HG03342 (cell line): ENCODE results near the gene RCAN1.

Experiments used
- ATAC-seq: cut with Tn5 transposase; IDR thresholded peaks from one replicate; pipeline ENCODE4 v1.9.1; 2021; ENCODE audit warnings: mild to moderate bottlenecking, moderate library complexity; ENCODE audit not compliant: unreplicated experiment

Gene RCAN1

GRCh38 chr21:34602061-34602460, 12.9 kb downstream of the RCAN1 start:
- ATAC-seq, result no peak

DNA sequence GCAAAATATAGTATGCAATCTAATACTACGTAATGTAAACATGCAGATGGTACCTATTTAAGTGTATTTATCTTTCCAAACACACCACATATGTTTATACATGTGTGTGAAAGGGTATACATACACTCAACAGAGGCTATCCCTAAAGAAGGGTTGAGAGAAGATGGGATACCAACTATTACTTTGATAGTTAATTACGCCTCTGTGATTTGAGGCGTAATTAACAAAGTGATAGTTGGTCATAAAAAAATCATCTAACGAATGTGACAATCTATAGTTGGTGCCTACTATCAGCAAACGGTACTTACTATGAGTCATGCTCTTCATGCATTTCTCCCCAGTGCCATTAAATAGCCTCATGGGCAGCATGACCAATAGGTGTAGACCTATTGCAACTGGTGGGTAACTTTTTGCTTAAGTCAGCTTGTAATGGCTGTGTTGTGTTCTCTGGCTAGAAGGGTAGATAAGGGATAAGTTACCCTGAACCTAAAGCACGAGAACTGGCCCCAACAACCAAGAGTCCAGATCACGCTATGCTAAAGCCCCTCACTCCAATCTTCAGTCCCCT, 15.3 kb downstream of the RCAN1 start:
- ATAC-seq, result no peak

GRCh38 chr21:34598931-34599400, 15.9 kb downstream of the RCAN1 start:
- ATAC-seq, result no peak

DNA sequence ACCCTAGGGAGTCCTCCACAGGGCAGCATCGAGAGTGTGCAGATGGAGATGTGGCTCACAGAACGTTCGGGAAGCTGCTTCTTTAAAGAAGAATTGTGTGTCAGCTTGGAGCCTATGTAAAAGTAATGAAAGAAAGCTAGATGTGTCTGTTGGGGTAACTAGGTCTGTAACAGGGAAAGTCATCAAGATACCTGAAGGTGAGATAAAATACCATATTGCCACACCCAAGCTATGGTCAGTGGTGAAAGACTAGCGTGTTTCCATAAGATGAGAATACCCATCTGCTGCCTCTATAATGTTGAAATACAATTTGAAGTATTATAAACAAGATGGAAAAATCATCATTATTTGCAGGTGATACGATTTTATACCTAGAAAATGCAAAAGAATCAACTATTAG, 17.5 kb downstream of the RCAN1 start:
- ATAC-seq, result no peak

DNA sequence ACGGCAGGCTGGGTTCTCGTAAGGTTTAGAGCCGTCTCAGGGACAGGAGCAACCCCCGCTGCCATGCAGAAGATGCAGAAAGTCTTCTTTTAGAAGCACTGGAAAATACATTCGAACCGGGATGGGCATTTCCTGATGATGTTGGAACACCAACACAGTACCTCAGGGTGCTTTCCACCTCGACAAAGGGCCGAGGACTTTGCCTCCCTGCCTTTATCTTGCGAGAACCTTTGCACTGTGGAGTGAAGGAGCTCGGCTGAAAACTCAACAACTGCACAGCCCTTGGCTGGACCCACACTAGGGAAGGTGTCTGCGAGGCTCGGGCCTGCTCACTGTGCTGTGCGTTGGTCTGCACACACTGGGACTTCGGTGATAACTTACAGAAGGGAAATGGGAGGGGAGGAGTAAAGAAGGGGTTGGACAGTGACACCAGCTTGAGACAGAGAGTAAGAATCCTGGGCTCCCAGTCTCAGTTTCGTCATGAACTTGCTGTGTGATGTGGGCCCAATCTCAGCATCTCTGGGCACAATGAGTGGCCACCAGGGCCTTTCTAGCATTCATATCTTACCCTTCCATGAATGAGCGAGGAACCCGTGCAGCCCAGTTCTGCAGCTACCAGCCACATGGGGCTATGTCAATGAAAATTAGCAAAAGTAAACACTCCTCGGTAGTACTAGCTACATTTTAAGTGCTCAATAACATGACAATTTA, 18.2 kb downstream of the RCAN1 start:
- no peak for ATAC-seq

DNA sequence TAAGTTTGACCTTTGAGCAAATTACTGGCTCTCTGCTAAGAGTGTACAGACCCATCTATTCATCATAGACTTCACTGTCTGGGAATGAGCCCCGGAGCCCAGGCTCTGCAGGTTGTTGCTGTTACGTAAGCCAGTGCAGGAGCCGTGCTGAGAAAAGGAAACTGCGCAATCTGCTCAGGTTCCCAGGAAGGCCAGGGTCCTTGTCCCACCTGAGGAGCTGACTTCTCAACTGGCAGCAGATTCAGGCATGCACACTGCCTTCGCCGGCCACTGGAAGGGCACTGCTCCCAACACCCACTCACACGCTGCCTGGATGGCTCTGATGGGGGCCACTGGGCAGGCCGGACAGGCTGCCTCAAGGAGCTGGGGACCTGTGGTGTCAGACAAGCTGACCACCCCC, 19.5 kb downstream of the RCAN1 start:
- no peak for ATAC-seq

DNA sequence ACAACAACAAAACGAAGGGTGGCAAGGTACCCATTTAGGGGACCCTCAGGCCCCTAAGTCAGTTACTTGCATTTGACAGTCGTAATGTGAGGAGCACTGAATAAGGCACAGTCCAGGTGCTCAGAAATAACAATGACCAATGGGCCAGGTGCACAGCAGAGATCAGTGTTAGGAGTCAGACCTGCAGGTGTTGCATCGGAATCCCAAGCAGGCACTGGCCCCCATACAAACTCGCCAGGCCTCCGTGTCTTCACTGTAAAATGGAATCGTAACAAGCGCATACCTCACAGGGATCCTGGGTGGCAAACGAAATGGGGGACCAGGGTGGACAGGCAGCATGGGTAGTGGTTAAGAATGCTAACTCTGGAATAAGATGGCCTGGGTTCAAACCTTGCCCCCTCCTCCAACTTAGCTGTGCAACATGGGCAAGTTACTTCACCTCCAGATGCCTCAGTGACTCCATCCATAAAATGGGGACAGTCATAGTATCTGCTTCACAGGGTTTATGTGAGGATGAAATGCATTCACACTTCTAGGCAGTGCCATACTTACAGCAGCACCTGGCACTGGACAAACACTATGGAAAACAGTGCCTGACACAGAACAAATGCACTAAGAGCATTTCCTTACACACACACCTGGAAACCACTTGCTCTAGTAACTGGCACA, 20.2 kb downstream of the RCAN1 start:
- ATAC-seq, result no peak

GRCh38 chr21:34593954-34594531, 20.9 kb downstream of the RCAN1 start:
- ATAC-seq, result no peak

DNA sequence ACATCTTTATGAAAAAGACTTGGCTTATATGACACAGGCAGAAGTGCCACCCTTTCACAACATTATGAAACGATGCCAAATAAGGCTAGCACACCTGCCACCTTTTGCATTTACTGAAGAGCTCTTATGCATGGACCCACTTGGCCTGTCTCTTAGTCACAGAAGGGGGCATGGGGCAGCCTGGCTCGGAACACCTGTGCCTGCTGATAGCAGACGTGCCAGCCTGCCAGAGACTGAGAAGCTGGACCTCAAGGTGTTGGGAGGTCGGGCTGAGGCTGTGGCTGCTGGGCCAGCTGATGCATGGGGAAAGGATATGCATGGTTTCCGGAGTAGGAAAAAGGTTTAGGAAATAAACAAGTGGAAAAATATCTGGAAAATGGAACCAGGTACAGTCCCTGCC, 21.5 kb downstream of the RCAN1 start:
- no peak for ATAC-seq

GRCh38 chr21:34592120-34592955, 22.6 kb downstream of the RCAN1 start:
- ATAC-seq, result no peak

- no peak for ATAC-seq
Observed at GRCh38 chr21:34590520-34590919, 24.4 kb downstream of the RCAN1 start.

GRCh38 chr21:34589511-34590282, 25.2 kb downstream of the RCAN1 start:
- no peak for ATAC-seq

DNA sequence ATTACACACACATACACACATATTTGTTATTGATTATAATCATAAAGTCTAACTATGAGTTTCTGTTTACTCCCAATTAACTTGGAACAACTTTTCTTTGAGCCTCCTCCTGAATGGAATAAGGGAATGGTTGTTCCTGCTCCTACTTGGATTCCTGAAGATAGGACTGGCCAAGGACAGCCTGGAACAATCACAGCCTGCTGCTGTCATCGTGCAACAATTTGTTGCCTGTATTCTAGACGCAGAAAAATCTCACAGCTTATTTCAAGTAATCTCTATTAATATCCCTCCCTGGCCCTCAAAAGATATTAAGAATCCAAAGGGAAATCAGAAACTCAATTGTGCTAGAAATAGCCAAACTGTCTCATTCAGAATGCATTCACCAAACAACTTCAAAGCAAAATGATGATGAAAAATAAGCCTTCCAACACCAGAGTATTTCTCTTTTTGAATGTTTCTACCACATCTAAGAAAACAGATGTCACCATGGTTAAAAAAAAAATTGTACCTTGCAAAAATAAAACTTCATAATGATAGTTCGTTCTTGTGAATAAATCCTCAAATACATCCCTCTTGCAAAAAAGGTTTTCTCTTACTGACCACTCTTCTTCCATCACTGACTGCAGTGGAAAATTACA, 30.9 kb downstream of the RCAN1 start:
- ATAC-seq, result no peak

DNA sequence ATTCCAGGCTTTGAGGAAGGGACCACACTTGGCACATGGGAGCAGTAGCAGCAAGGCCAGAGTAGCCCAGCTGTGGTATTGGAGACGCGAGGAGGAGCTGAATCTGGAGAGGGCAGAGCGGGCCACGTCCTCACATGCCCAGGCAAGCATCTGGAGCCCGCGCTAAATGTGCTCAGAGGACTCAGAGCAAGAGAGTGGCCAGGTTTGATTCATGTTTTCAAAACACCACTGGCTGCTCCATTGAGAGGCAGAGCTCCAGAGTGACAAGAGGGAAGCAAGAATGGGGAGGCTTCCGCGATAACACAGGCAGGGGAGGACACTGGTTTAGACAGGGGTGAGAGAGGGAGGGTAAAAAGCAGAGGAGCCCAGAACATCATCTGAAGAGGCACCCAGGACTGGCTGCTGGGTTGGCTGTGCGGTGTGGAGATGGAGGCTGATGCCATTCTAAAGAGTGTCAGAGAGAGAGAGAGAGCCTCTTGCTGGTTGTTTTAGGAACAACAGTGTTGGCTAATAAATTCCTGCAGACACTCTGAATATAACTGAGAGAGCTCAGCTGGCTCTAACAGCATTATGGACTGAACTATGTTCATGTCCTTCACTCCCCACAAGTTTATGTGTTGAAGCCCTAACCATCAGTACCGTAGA, 32.3 kb downstream of the RCAN1 start:
- no peak for ATAC-seq

- ATAC-seq, result no peak
Observed at GRCh38 chr21:34580181-34580700, 34.7 kb downstream of the RCAN1 start.

- ATAC-seq, result no peak
Observed at GRCh38 chr21:34579411-34579810, 35.5 kb downstream of the RCAN1 start.

DNA sequence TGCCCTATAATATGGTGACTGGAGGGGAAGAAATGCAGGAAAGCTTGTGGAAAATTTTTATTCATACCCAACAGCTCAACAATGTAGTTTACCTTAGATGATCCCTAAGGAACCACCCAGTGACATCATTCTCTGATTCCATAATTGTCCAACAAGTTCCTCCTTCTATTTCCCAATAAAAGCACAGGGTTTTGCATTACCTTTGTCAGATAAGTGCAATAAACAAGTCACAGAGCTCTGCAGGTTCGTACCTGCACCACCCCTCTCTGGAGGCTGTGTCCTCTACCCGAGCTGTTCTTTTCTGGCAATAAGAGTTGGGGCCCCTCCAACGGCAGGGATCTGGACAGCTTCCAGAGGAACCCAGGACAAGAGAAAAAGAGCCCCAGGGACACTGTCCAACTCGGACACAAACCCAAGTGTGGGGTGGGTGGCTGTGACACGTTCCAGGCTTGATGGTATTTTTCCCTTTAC, 38.8 kb downstream of the RCAN1 start:
- no peak for ATAC-seq

- no peak for ATAC-seq
Observed at GRCh38 chr21:34574601-34575529, 40.0 kb downstream of the RCAN1 start.
